SIG-M5 treated with dmso at 0.1 percent for 504 hours (cell line): ENCODE measurements around the gene TOMM6.
A peak's percentile ranks its signal among the peaks of the same experiment; 100 is the strongest.

Experiments
- DNase-seq: peaks from one replicate; lab custom pipeline; 2025; ENCODE audit not compliant: unreplicated experiment; lab: John Stamatoyannopoulos, UW

The TOMM6 gene

GRCh38 chr6:41783106-41783780, 4.3 kb upstream of the TOMM6 start:
- no peak for DNase-seq

GRCh38 chr6:41784581-41785171, 2.8 kb upstream of the TOMM6 start:
- peak; percentile 82 for DNase-seq

GRCh38 chr6:41785254-41785653, 2.2 kb upstream of the TOMM6 start:
- no peak for DNase-seq

- DNase-seq, result no peak
Measured at GRCh38 chr6:41785689-41786450, 1.6 kb upstream of the TOMM6 start.

- DNase-seq, result peak; percentile 70
Measured at GRCh38 chr6:41786451-41787218, 859 bp upstream of the TOMM6 start.

- DNase-seq, result no peak
Measured at GRCh38 chr6:41789390-41789724, 1.9 kb downstream of the TOMM6 start.

- peak; percentile 56 for DNase-seq
Measured at GRCh38 chr6:41790045-41790444, 2.6 kb downstream of the TOMM6 start.

GRCh38 chr6:41791305-41791704, 3.8 kb downstream of the TOMM6 start:
- no peak for DNase-seq

- DNase-seq, result no peak
Measured at GRCh38 chr6:41791984-41792383, 4.5 kb downstream of the TOMM6 start.

- no peak for DNase-seq
Measured at GRCh38 chr6:41796474-41796873, 9.0 kb downstream of the TOMM6 start.

GRCh38 chr6:41798901-41799558, 11.5 kb downstream of the TOMM6 start:
- DNase-seq, result no peak

- DNase-seq, result no peak
Measured at GRCh38 chr6:41799559-41799911, 12.0 kb downstream of the TOMM6 start.

GRCh38 chr6:41801380-41801779, 13.9 kb downstream of the TOMM6 start:
- peak; percentile 38 for DNase-seq

GRCh38 chr6:41805830-41806774, 18.6 kb downstream of the TOMM6 start:
- DNase-seq, result no peak

GRCh38 chr6:41811095-41811494, 23.6 kb downstream of the TOMM6 start:
- no peak for DNase-seq

GRCh38 chr6:41811946-41812345, 24.5 kb downstream of the TOMM6 start:
- DNase-seq, result peak; percentile 8

GRCh38 chr6:41813469-41813868, 26.0 kb downstream of the TOMM6 start:
- no peak for DNase-seq

GRCh38 chr6:41813956-41814355, 26.5 kb downstream of the TOMM6 start:
- DNase-seq, result no peak

- DNase-seq, result no peak
Measured at GRCh38 chr6:41814629-41815028, 27.1 kb downstream of the TOMM6 start.

- DNase-seq, result no peak
Measured at GRCh38 chr6:41815587-41815986, 28.1 kb downstream of the TOMM6 start.
